ENCODE results near the gene MRPS9.

DNA sequence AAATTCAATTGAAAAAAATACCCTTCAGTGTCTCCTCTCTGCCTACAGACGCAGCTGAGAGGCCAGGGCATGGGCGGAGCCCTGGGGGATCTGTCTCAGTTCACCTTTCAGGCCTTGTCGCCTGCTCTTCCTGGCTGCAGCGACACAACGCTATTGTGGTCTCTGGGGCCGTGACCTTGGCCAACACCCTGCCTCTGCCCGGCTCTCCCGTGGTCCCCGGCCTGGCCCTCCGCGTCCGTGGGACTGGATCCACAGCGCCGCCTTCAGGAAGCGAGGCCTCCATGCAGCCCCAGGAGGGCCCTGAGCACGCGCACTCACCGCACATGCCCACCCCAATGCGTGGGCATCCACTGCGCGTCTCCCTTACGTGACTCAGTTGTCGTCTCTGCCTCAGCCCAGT lies 81.1 kb downstream of the MRPS9 start:
- TF ChIP-seq, protein P1, sequence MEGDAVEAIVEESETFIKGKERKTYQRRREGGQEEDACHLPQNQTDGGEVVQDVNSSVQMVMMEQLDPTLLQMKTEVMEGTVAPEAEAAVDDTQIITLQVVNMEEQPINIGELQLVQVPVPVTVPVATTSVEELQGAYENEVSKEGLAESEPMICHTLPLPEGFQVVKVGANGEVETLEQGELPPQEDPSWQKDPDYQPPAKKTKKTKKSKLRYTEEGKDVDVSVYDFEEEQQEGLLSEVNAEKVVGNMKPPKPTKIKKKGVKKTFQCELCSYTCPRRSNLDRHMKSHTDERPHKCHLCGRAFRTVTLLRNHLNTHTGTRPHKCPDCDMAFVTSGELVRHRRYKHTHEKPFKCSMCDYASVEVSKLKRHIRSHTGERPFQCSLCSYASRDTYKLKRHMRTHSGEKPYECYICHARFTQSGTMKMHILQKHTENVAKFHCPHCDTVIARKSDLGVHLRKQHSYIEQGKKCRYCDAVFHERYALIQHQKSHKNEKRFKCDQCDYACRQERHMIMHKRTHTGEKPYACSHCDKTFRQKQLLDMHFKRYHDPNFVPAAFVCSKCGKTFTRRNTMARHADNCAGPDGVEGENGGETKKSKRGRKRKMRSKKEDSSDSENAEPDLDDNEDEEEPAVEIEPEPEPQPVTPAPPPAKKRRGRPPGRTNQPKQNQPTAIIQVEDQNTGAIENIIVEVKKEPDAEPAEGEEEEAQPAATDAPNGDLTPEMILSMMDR (optimal IDR thresholded peaks at IDR 0.05 in 1 of 3, IDR thresholded peaks at IDR 0.05 in 1 of 3, conservative IDR thresholded peaks at IDR 0.05 in 1 of 3; ENCODE audit: extremely low read depth in 1 of 3, insufficient read depth in 2 of 3, low read length in 3 of 3), result peak in 1 of 3 experiments; percentile 20
- no peak for TF ChIP-seq EZH2 (IDR thresholded peaks at IDR 0.05; ENCODE audit: low read length)
